ENCODE results near the gene GRM4.

The GRM4 gene

GRCh38 chr6:34085453-34086170 is 60.3 kb downstream of the GRM4 start:
- no peak for DNase-seq (ENCODE audit: low read depth in 2 of 2)

GRCh38 chr6:34084591-34085290 is 61.1 kb downstream of the GRM4 start:
- DNase-seq (ENCODE audit: low read depth in 2 of 2): no peak

DNA sequence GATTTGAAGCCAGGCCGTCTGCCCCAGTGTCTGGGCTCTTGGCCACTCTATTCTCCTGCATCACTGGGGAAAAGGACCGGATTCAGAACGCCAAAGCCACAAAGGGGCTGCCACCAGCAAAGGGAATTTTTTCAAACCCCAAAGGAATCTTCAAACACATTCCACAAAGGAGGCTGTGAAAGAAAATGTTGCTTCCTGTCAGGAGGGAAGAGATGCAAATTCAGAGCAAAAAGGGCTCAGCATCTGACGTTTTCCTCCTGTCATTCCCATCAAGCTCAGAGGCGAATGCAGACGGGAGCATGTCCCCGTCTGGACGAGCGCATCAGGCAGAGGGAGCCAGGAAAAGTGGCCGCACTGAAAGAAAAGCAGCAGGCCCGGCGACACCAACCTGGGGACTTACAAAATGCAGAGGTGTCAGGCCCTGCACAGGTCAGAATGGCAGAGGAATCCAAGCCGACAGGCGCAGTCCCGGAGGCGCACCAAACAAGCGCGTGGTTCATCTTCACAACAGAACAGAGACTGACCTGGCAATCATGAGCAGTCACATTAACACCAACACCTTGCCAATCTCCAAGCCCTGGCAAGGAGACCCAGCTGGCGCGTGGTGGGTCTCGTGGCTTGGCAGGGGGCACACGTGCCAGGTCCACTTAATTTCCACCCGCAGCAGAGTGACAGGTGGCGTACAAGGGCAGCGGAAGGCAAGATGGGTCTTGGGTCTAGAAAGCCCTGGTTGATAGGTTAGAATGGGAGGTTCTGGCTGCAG is 62.8 kb downstream of the GRM4 start:
- no peak for DNase-seq (ENCODE audit: low read depth in 2 of 2)

DNA sequence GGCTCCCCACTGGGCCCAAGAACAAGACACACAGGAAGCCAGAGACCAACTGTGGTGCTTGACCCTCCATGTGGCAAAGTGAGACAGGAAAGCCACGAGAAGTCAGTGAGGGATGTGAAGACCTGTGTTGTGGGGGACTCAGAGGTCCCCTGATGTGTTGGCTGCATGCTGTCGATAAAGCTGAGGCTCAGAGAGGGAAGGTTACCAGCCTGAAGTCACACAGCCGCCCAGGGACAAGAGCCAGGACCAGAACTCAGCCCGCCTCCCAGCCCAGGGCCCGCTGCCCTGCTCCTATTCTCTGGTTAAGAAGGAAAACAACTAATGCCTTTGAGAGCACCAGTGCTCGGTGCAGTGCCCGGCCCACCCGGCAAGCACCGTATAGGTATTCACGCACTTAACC is 63.5 kb downstream of the GRM4 start:
- no peak for DNase-seq (ENCODE audit: low read depth in 2 of 2)

- DNase-seq (ENCODE audit: low read depth in 2 of 2): no peak
Observed at GRCh38 chr6:34080357-34080756, 65.5 kb downstream of the GRM4 start.

- no peak for DNase-seq (ENCODE audit: low read depth in 2 of 2)
Observed at GRCh38 chr6:34079899-34080298, 66.0 kb downstream of the GRM4 start.

- DNase-seq (ENCODE audit: low read depth in 2 of 2): no peak
Observed at GRCh38 chr6:34075906-34076305, 70.0 kb downstream of the GRM4 start.

DNA sequence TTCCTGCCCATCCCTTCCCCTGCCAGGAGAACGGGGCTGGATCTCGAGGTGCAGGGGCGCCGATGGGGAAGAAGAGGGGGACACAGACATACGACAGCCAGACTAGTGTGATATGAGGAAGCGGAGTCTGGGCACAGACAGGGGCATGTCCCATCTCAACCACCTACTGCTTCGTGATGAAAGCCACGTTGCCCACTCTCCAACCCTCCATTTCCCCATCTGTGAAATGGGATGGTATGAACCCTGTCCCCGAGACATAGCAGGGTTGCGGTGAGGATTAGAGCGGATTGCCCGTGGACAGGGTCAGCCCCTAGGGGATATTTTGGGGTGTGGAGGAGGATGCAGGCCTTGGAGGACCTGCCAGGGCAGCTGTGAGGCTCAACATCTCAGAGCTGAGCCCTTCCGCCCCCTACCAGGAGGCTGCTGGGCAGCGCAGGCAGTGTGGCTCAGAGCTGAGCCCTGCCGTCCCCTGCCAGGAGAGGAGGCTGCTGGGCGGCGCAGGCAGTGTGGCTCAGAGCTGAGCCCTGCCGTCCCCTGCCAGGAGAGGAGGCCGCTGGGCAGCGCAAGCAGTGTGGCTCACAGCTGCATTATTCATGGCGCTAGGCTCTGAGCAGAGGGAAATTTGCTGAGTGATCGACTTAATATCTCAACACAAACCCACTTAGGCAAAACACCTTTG is 71.7 kb downstream of the GRM4 start:
- DNase-seq (ENCODE audit: low read depth in 2 of 2): no peak

DNA sequence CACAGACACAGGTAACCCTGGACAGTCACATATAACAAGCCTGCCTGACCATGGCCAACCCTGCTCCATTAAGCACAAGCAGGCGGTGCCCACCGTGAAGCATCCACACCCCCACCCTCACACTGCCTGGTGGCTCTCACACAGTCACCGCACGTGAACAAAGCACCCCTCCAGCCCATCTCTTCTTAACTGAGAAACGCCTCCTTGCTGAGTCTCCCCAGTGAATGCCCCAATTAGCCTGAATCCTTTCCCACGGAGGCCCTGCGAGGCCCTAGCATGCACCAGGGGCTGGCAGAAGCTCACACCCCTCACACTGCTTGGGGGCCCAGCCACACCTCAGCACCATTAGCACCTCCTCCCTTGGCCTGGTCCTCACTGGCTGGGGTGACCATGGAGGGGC is 72.3 kb downstream of the GRM4 start:
- DNase-seq (ENCODE audit: low read depth in 2 of 2): no peak

DNA sequence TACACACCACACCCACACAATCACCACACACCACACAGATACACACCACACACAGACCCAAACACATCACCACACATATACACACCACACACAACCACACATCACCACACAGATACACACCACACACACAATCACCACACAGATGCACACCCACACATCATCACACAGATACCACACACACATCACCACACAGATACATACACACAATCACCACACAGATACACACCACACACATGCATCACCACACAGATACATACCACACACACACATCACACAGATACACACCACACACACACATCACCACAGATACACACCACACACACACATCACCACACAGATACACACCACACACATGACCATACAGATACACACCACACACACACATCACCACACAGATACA is 73.2 kb downstream of the GRM4 start:
- no peak for DNase-seq (ENCODE audit: low read depth in 2 of 2)

GRCh38 chr6:34071884-34072379 is 74.0 kb downstream of the GRM4 start:
- no peak for DNase-seq (ENCODE audit: low read depth in 2 of 2)

- DNase-seq (ENCODE audit: low read depth in 2 of 2): no peak
Observed at GRCh38 chr6:34071136-34071883, 74.6 kb downstream of the GRM4 start.

DNA sequence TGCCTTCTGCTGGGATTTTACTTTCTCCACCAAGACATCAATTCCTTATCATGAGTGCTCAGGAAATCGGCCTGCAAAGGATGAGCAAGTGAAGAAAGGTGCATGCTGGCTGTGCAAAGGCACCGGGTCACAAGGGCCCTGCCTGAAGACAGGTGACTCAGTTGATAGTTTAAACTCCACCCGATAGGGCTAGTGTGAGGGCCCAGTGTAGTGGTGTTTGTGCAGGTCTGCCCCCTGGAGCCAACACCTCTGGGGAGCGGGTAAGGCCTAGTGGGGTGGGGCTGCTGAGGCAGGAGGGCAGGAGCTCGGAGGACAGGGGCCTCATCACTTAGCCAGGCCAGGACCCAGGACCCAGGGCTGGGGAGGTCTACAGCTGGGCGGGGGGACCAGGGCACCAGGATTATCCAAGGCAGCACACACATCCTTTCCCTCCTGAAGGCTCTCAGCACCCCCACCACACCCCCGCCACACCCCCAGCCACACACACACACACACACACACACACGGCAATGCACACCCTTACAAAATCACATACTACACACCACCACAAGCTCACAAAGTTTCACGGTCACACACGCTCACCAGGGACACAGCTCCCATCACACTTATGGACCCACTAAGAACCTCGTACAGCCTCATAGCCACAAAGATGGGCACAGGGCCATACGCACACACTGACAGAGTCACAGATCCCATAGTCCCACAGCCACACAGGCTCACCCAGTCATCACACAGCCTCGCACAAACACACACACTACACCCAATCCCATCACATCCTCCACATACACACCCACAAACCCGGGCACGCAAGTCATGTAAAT is 75.4 kb downstream of the GRM4 start:
- no peak for DNase-seq (ENCODE audit: low read depth in 2 of 2)

- DNase-seq (ENCODE audit: low read depth in 2 of 2): no peak
Observed at GRCh38 chr6:34068462-34069044, 77.3 kb downstream of the GRM4 start.

DNA sequence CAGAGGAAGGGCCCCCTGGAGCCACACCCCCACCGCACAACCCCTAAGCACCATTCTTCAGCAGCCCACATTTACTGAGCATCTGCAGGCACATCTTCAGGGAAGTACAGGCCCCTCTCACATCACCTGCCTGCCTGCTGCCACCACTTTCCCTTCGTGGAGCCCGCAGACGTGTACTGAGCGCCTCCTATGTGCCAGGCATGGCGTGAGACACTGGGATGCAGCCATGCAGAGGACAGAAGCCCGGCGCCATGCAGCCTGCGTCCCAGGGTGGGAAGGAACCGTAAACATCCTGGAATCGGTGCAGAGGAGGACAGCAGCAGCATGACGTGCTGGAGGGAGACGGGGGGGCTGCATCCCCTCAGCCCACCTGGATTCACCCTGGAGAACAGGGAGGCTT is 78.1 kb downstream of the GRM4 start:
- DNase-seq (ENCODE audit: low read depth in 2 of 2): no peak

- DNase-seq (ENCODE audit: low read depth in 2 of 2): no peak
Observed at GRCh38 chr6:34066772-34067770, 78.8 kb downstream of the GRM4 start.

GRCh38 chr6:34066218-34066571 is 79.7 kb downstream of the GRM4 start:
- DNase-seq (ENCODE audit: low read depth in 2 of 2): no peak

DNA sequence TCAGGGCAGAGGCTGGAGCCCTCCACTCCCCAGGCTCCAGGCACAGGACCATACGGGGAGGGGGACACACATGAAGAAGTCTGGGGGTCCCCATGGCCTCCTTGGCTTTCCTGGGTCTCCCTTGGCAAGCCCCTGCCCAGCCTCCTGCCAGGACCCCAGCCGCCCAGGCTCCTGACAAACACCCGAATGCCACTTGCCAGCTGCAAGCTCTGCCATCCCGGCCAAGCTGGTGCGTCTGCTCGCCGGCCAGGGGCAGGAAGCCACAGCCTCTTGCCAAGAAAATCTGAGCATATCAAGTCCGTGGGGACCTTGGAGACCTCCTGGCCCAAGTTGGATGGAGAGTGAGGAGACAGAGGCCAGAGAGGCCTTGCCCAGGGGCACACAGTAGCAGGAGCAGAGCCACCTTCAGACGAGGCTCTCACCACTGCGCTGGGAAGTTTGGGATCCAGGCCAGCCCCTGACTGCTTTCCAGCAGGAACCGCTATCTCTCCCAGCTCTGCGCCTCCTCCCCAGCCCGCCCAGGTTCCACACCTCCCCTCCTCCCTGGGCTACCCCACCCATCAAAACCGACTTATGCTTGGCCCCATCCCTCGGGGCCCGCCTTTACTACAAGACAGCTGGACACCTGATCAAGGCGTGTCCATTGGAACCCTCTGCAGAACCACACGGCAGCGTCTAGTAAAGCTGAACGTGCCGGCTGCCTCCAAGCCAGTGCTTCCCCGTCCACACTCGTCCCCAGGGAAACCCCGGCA is 80.2 kb downstream of the GRM4 start:
- DNase-seq (ENCODE audit: low read depth in 2 of 2): no peak
